IMR-90 (cell line): ENCODE measurements around the gene LEP.

Experiments
- BHLHE40 ChIP-seq: fragments of 150-350 bp; IDR thresholded peaks from 2 replicates; pipeline ENCODE4 v1.6.1; 2016; ENCODE audit warnings: mild to moderate bottlenecking, low read depth, low read length
- CHD1 ChIP-seq: IDR thresholded peaks from 2 replicates; pipeline ENCODE4 v1.6.1; 2012; ENCODE audit warnings: low read depth, low read length, improper control_type of control experiment
- MXI1 ChIP-seq: IDR thresholded peaks from 2 replicates; pipeline ENCODE4 v1.6.1; 2012; ENCODE audit warnings: low read depth, mild to moderate bottlenecking, low read length, moderate library complexity, borderline replicate concordance
- NFE2L2 ChIP-seq: fragments of 150-350 bp; IDR thresholded peaks from 2 replicates; pipeline ENCODE4 v1.6.1; 2016; ENCODE audit warnings: low read depth, mild to moderate bottlenecking, low read length
- POLR2A ChIP-seq: IDR thresholded peaks from 2 replicates; pipeline ENCODE4 v1.6.1; 2012; ENCODE audit warnings: mild to moderate bottlenecking, low read depth, low read length
- RFX5 ChIP-seq: IDR thresholded peaks from 2 replicates; pipeline ENCODE4 v1.8.0; 2012; ENCODE audit warnings: low read depth, mild to moderate bottlenecking, low read length, moderate library complexity
- SMC3 ChIP-seq: fragments of 150-350 bp; IDR thresholded peaks from 2 replicates; pipeline ENCODE4 v1.6.1; 2016; ENCODE audit warnings: low read depth, mild to moderate bottlenecking, antibody characterized with exemption, low read length, moderate library complexity
- TF ChIP-seq, protein P1 (sequence below): conservative IDR thresholded peaks from 2 replicates; pipeline ENCODE4 v1.5.1; 2012; ENCODE audit warnings: mild to moderate bottlenecking, low read depth, low read length, improper control_type of control experiment
- TF ChIP-seq, protein P2 (sequence below): fragments of 150-350 bp; IDR thresholded peaks from 2 replicates; pipeline ENCODE4 v1.6.1; 2017; ENCODE audit warnings: mild to moderate bottlenecking, antibody characterized with exemption, low read length, low read depth
- TF ChIP-seq, protein P3 (sequence below): fragments of 150-350 bp; IDR thresholded peaks from 2 replicates; pipeline ENCODE4 v1.6.1; 2016; ENCODE audit warnings: low read depth, mild to moderate bottlenecking, low read length, moderate library complexity, borderline replicate concordance

DNA sequence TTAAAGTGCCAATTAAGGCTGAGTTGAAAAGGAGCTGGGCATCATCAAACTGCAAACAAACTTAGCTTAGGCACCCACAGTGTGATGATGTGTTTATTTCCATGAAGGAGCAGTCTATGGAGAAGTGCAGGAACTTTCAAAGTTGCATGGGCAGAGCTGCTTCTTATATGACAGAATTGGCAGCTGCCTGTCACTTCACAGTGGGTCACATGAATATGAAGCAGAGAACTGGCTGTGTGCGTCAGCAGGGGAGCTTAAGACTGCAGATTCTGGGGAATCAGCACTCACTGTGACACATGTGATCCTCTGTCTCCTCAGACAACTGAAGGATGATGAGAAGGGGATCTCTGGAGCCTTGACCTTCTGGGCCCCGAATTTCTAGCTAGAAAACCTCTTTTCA, 66.0 kb downstream of the LEP start:
- TF ChIP-seq, protein P1, sequence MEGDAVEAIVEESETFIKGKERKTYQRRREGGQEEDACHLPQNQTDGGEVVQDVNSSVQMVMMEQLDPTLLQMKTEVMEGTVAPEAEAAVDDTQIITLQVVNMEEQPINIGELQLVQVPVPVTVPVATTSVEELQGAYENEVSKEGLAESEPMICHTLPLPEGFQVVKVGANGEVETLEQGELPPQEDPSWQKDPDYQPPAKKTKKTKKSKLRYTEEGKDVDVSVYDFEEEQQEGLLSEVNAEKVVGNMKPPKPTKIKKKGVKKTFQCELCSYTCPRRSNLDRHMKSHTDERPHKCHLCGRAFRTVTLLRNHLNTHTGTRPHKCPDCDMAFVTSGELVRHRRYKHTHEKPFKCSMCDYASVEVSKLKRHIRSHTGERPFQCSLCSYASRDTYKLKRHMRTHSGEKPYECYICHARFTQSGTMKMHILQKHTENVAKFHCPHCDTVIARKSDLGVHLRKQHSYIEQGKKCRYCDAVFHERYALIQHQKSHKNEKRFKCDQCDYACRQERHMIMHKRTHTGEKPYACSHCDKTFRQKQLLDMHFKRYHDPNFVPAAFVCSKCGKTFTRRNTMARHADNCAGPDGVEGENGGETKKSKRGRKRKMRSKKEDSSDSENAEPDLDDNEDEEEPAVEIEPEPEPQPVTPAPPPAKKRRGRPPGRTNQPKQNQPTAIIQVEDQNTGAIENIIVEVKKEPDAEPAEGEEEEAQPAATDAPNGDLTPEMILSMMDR = no peak
- TF ChIP-seq, protein P2, sequence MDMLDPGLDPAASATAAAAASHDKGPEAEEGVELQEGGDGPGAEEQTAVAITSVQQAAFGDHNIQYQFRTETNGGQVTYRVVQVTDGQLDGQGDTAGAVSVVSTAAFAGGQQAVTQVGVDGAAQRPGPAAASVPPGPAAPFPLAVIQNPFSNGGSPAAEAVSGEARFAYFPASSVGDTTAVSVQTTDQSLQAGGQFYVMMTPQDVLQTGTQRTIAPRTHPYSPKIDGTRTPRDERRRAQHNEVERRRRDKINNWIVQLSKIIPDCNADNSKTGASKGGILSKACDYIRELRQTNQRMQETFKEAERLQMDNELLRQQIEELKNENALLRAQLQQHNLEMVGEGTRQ = no peak
- TF ChIP-seq POLR2A (no peak), MXI1 (no peak), BHLHE40 (no peak), CHD1 (no peak), RFX5 (no peak), SMC3 (no peak), NFE2L2 (no peak)
- TF ChIP-seq, protein P3, sequence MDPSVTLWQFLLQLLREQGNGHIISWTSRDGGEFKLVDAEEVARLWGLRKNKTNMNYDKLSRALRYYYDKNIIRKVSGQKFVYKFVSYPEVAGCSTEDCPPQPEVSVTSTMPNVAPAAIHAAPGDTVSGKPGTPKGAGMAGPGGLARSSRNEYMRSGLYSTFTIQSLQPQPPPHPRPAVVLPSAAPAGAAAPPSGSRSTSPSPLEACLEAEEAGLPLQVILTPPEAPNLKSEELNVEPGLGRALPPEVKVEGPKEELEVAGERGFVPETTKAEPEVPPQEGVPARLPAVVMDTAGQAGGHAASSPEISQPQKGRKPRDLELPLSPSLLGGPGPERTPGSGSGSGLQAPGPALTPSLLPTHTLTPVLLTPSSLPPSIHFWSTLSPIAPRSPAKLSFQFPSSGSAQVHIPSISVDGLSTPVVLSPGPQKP = no peak
